H1 (cell line): ENCODE data around the gene TTC28.

Experiments used
- CTCF ChIP-seq, 3 experiments: IDR thresholded peaks; 1 replicate in 2 of 3; 2 replicates in 1 of 3; pipeline versions ENCODE4 v1.5.1 to v1.6.1; 2011; ENCODE audit warnings: low read length in 3 of 3, mild to moderate bottlenecking in 3 of 3, inconsistent platforms in 2 of 3, low read depth in 1 of 3, moderate library complexity in 1 of 3; ENCODE audit not compliant: insufficient read depth in 1 of 3; ENCODE audit errors: control extremely low read depth in 1 of 3
- EP300 ChIP-seq, 2 experiments: IDR thresholded peaks; 1 replicate in 1 of 2; 2 replicates in 1 of 2; pipeline ENCODE4 v1.6.1; 2011 to 2012; ENCODE audit warnings: low read depth in 2 of 2, low read length in 2 of 2, mild to moderate bottlenecking in 2 of 2, borderline replicate concordance in 1 of 2, inconsistent platforms in 1 of 2, moderate library complexity in 1 of 2
- JUND ChIP-seq: IDR thresholded peaks from 2 replicates; pipeline ENCODE4 v1.6.1; 2011; ENCODE audit warnings: mild to moderate bottlenecking, improper control_type of control experiment, low read length
- MAFK ChIP-seq: IDR thresholded peaks from 2 replicates; pipeline ENCODE4 v1.6.1; 2012; ENCODE audit warnings: low read depth, mild to moderate bottlenecking, improper control_type of control experiment, low read length
- MAX ChIP-seq: IDR thresholded peaks from 2 replicates; pipeline ENCODE4 v1.6.1; 2012; ENCODE audit warnings: inconsistent platforms
- NANOG ChIP-seq: IDR thresholded peaks from 2 replicates; pipeline ENCODE4 v1.6.1; 2011; ENCODE audit warnings: low read length, low read depth, mild to moderate bottlenecking, inconsistent platforms; ENCODE audit not compliant: insufficient read depth, poor library complexity, severe bottlenecking
- PHF8 ChIP-seq: fragments of 200-600 bp; sonication (generic); conservative IDR thresholded peaks from 2 replicates; pipeline ENCODE4 v1.7.1; 2012; ENCODE audit warnings: low read depth, mild to moderate bottlenecking, inconsistent platforms, low read length, moderate library complexity
- POLR2A ChIP-seq, 2 experiments: IDR thresholded peaks; 1 replicate in 1 of 2; 2 replicates in 1 of 2; pipeline ENCODE4 v1.6.1; 2011; ENCODE audit warnings: low read depth in 2 of 2, low read length in 2 of 2, mild to moderate bottlenecking in 2 of 2; ENCODE audit errors: control extremely low read depth in 1 of 2
- POLR2AphosphoS5 ChIP-seq: IDR thresholded peaks from 2 replicates; pipeline ENCODE4 v1.6.1; 2011; ENCODE audit warnings: low read depth, low read length
- TAF1 ChIP-seq: IDR thresholded peaks from 2 replicates; pipeline ENCODE4 v1.6.1; 2011; ENCODE audit warnings: mild to moderate bottlenecking, low read depth, low read length
- YY1 ChIP-seq: IDR thresholded peaks from 2 replicates; pipeline ENCODE4 v1.6.1; 2011; ENCODE audit warnings: low read depth, mild to moderate bottlenecking, low read length

- TF ChIP-seq MAX, result no peak
- TF ChIP-seq CTCF (IDR thresholded peaks at IDR 0.05; ENCODE audit: control extremely low read depth in 1 of 3, insufficient read depth in 1 of 3, low read depth in 1 of 3, low read length in 3 of 3), result no peak
- no peak for TF ChIP-seq POLR2A (IDR thresholded peaks at IDR 0.05; ENCODE audit: control extremely low read depth in 1 of 2, low read depth in 2 of 2, low read length in 2 of 2)
- no peak for TF ChIP-seq TAF1
- no peak for TF ChIP-seq YY1
- TF ChIP-seq EP300 (IDR thresholded peaks at IDR 0.05; ENCODE audit: borderline replicate concordance in 1 of 2, low read depth in 2 of 2, low read length in 2 of 2), result no peak
- no peak for TF ChIP-seq JUND
- no peak for TF ChIP-seq NANOG
- TF ChIP-seq PHF8, result no peak
- no peak for TF ChIP-seq MAFK
- no peak for TF ChIP-seq POLR2AphosphoS5
These were observed 268.5 kb downstream of the TTC28 start for GRCh38 chr22:28411125-28411524.
